IMR-90 (cell line): ENCODE measurements around the gene BRINP3. TPM values are rescaled to one million over a fixed set of nuclear protein-coding genes. Genes with fewer than 3 reads are reported as not detected.

Source experiments
- ATAC-seq: fragments of 200-7000 bp; cut with Tn5 transposase; 2 replicates; pipeline ENCODE4 v1.9.1; 2020; ENCODE audit warnings: low read depth, mild to moderate bottlenecking, moderate library complexity
- BruUV-seq: library from RNA; stranded (reverse); fragments of 400-500 nt; replicated peaks from 2 replicates; lab custom pipeline; 2021; lab: Mats Ljungman, UMichigan
- CTCF ChIA-PET: fragments of 300-600 bp; formaldehyde crosslinking; extraction: SDS; loops from one replicate; lab custom pipeline; 2021; ENCODE audit warnings: antibody characterized with exemption; lab: Yijun Ruan, JAX
- POLR2A ChIA-PET: fragments of 300-600 bp; sonication (Branson Sonifier 250); formaldehyde crosslinking; loops from one replicate; lab custom pipeline; 2022; ENCODE audit warnings: antibody characterized with exemption; ENCODE audit not compliant: unreplicated experiment; lab: Charles Lee
- DNase-seq: peaks from one replicate; pipeline ENCODE4 v3.0.0; 2013
- H2AFZ ChIP-seq: replicated peaks from 2 replicates; pipeline ENCODE3; 2013; ENCODE audit warnings: low read length, mild to moderate bottlenecking; ENCODE audit not compliant: poor library complexity
- H2AK5ac ChIP-seq: 2 replicates; pipeline ENCODE4 v1.6.1; 2013; ENCODE audit warnings: low read depth, low read length, inconsistent platforms
- H2AK9ac ChIP-seq: replicated peaks from 2 replicates; pipeline ENCODE3; 2013; ENCODE audit warnings: mild to moderate bottlenecking, low read depth, low read length, moderate library complexity; ENCODE audit not compliant: poor library complexity
- H2BK120ac ChIP-seq: 2 replicates; pipeline ENCODE4 v1.6.1; 2013; ENCODE audit warnings: low read depth, low read length, inconsistent platforms
- H2BK15ac ChIP-seq: 3 replicates; pipeline ENCODE4 v1.6.1; 2013; ENCODE audit warnings: low read depth, low read length, inconsistent platforms
- H2BK20ac ChIP-seq: 2 replicates; pipeline ENCODE4 v1.6.1; 2013; ENCODE audit warnings: low read depth, mild to moderate bottlenecking, inconsistent platforms, low read length, moderate library complexity
- H2BK5ac ChIP-seq: 2 replicates; pipeline ENCODE4 v1.6.1; 2013; ENCODE audit warnings: mild to moderate bottlenecking, low read depth, low read length, inconsistent platforms; ENCODE audit not compliant: poor library complexity, severe bottlenecking
- H3K14ac ChIP-seq: replicated peaks from 2 replicates; pipeline ENCODE4 v1.6.1; 2013; ENCODE audit warnings: low read depth, low read length, inconsistent platforms
- H3K18ac ChIP-seq: 2 replicates; pipeline ENCODE4 v1.6.1; 2013; ENCODE audit warnings: low read depth, low read length, control low read depth
- H3K23ac ChIP-seq: 2 replicates; pipeline ENCODE4 v1.6.1; 2013; ENCODE audit warnings: low read depth, low read length, inconsistent platforms
- H3K27ac ChIP-seq: 2 replicates; pipeline ENCODE4 v1.5.1; 2013; ENCODE audit warnings: mild to moderate bottlenecking, control low read depth, low read length; ENCODE audit not compliant: insufficient read depth
- H3K27me3 ChIP-seq: 2 replicates; pipeline ENCODE4 v1.6.1; 2013; ENCODE audit warnings: low read length; ENCODE audit not compliant: control insufficient read depth, insufficient read depth
- H3K36me3 ChIP-seq: 2 replicates; pipeline ENCODE4 v1.6.1; 2013; ENCODE audit warnings: low read length, mixed read lengths; ENCODE audit not compliant: control insufficient read depth, insufficient read depth
- H3K4ac ChIP-seq: 2 replicates; pipeline ENCODE4 v1.6.1; 2013; ENCODE audit warnings: low read depth, low read length, inconsistent platforms
- H3K4me1 ChIP-seq: 2 replicates; pipeline ENCODE4 v1.6.1; 2013; ENCODE audit warnings: low read length, mixed read lengths; ENCODE audit not compliant: control insufficient read depth, insufficient read depth
- H3K4me2 ChIP-seq: 2 replicates; pipeline ENCODE4 v1.6.1; 2013; ENCODE audit warnings: low read depth, mild to moderate bottlenecking, control low read depth, low read length, moderate library complexity
- H3K4me3 ChIP-seq: 2 replicates; pipeline ENCODE4 v1.5.1; 2013; ENCODE audit warnings: low read depth, mild to moderate bottlenecking, control low read depth, low read length, moderate library complexity; ENCODE audit not compliant: insufficient read depth
- H3K56ac ChIP-seq: 2 replicates; pipeline ENCODE4 v1.6.1; 2013; ENCODE audit warnings: low read length, inconsistent platforms; ENCODE audit not compliant: insufficient read depth; ENCODE audit errors: extremely low read depth
- H3K79me1 ChIP-seq, 2 experiments: 2 replicates each; pipeline ENCODE4 v1.6.1; 2013; ENCODE audit warnings: low read length in 2 of 2, inconsistent platforms in 1 of 2, low read depth in 1 of 2
- H3K9ac ChIP-seq: 2 replicates; pipeline ENCODE4 v1.6.1; 2013; ENCODE audit warnings: low read depth, low read length, control low read depth
- H3K9me1 ChIP-seq: 2 replicates; pipeline ENCODE4 v1.6.1; 2013; ENCODE audit warnings: low read length, inconsistent platforms; ENCODE audit not compliant: insufficient read depth
- H3K9me3 ChIP-seq: 2 replicates; pipeline ENCODE4 v1.6.1; 2013; ENCODE audit warnings: low read length; ENCODE audit not compliant: control insufficient read depth, insufficient read depth
- H4K20me1 ChIP-seq: 2 replicates; pipeline ENCODE4 v1.6.1; 2013; ENCODE audit warnings: low read length, inconsistent platforms; ENCODE audit not compliant: insufficient read depth
- H4K5ac ChIP-seq: 2 replicates; pipeline ENCODE4 v1.6.1; 2013; ENCODE audit warnings: mild to moderate bottlenecking, low read depth, low read length, control low read depth
- H4K8ac ChIP-seq, 2 experiments: 2 replicates each; pipeline ENCODE4 v1.6.1; 2013; ENCODE audit warnings: low read depth in 2 of 2, low read length in 2 of 2, control low read depth in 1 of 2, inconsistent platforms in 1 of 2
- H4K91ac ChIP-seq: 2 replicates; pipeline ENCODE4 v1.6.1; 2013; ENCODE audit warnings: low read depth, low read length, inconsistent platforms; ENCODE audit not compliant: insufficient read depth
- BHLHE40 ChIP-seq: fragments of 150-350 bp; IDR thresholded peaks from 2 replicates; pipeline ENCODE4 v1.6.1; 2016; ENCODE audit warnings: mild to moderate bottlenecking, low read depth, low read length
- CEBPB ChIP-seq: IDR thresholded peaks from 2 replicates; pipeline ENCODE4 v1.6.1; 2012; ENCODE audit warnings: low read depth, low read length, improper control_type of control experiment
- CHD1 ChIP-seq: IDR thresholded peaks from 2 replicates; pipeline ENCODE4 v1.6.1; 2012; ENCODE audit warnings: low read depth, low read length, improper control_type of control experiment
- FOS ChIP-seq: fragments of 150-350 bp; IDR thresholded peaks from 2 replicates; pipeline ENCODE4 v1.6.1; 2016; ENCODE audit warnings: low read depth, low read length
- MAFK ChIP-seq: IDR thresholded peaks from 2 replicates; pipeline ENCODE4 v1.6.1; 2012; ENCODE audit warnings: low read depth, low read length, improper control_type of control experiment
- MAZ ChIP-seq: IDR thresholded peaks from 2 replicates; pipeline ENCODE4 v1.6.1; 2012; ENCODE audit warnings: low read depth, mild to moderate bottlenecking, low read length, improper control_type of control experiment, moderate library complexity, borderline replicate concordance
- MXI1 ChIP-seq: IDR thresholded peaks from 2 replicates; pipeline ENCODE4 v1.6.1; 2012; ENCODE audit warnings: low read depth, mild to moderate bottlenecking, low read length, moderate library complexity, borderline replicate concordance
- NFE2L2 ChIP-seq: fragments of 150-350 bp; IDR thresholded peaks from 2 replicates; pipeline ENCODE4 v1.6.1; 2016; ENCODE audit warnings: low read depth, mild to moderate bottlenecking, low read length
- POLR2A ChIP-seq: IDR thresholded peaks from 2 replicates; pipeline ENCODE4 v1.6.1; 2012; ENCODE audit warnings: mild to moderate bottlenecking, low read depth, low read length
- RAD21 ChIP-seq: IDR thresholded peaks from 2 replicates; pipeline ENCODE4 v1.6.1; 2012; ENCODE audit warnings: low read length, improper control_type of control experiment
- RCOR1 ChIP-seq: IDR thresholded peaks from 2 replicates; pipeline ENCODE4 v1.6.1; 2012; ENCODE audit warnings: mild to moderate bottlenecking, low read length, improper control_type of control experiment; ENCODE audit not compliant: insufficient replicate concordance
- RFX5 ChIP-seq: IDR thresholded peaks from 2 replicates; pipeline ENCODE4 v1.8.0; 2012; ENCODE audit warnings: low read depth, mild to moderate bottlenecking, low read length, moderate library complexity
- SMC3 ChIP-seq: fragments of 150-350 bp; IDR thresholded peaks from 2 replicates; pipeline ENCODE4 v1.6.1; 2016; ENCODE audit warnings: low read depth, mild to moderate bottlenecking, antibody characterized with exemption, low read length, moderate library complexity
- WGBS, 2 experiments: methylation state at CpG; one replicate each; pipeline versions ENCODE4 v1.1.5 to v1.1.7; 2013; ENCODE audit warnings: missing lambda C conversion rate in 2 of 2; ENCODE audit not compliant: insufficient read length in 1 of 2; ENCODE audit errors: extremely low coverage in 2 of 2; 5-methylcytosine and 5-hydroxymethylcytosine counted together
- dilution Hi-C: fragments of 300-500 bp; cut with HindIII; formaldehyde crosslinking; loops from one replicate; pipeline ENCODE4 v1.14.3; 2018; ENCODE audit warnings: low sequenced_read_pairs; ENCODE audit not compliant: unreplicated experiment
- in situ Hi-C: fragments of 300-500 bp; cut with MboI; formaldehyde crosslinking; loops from 3 replicates; pipeline ENCODE4 v1.14.3; 2019; ENCODE audit warnings: low sequenced_read_pairs, inconsistent platforms, mixed read lengths
- intact Hi-C: fragments of 100-400 bp; cut with micrococcal nuclease; formaldehyde crosslinking; loops from 2 replicates; pipeline ENCODE4 v1.10.0; 2022
- polyA plus RNA-seq, 3 experiments: library from polyadenylated mRNA; depleted of rRNA; stranded (reverse); fragments of >200 nt; gene quantifications; 2 replicates each; pipeline ENCODE4 v1.2.3, GENCODE V29; 2012; ENCODE audit warnings: low replicate concordance in 1 of 3
- total RNA-seq: library from RNA; depleted of rRNA; stranded (reverse); fragments of >200 nt; gene quantifications from 2 replicates; pipeline ENCODE4 v1.2.3, GENCODE V29; 2012
- TF ChIP-seq, protein P1 (sequence below): fragments of 150-350 bp; IDR thresholded peaks from 2 replicates; pipeline ENCODE4 v1.6.1; 2017; ENCODE audit warnings: mild to moderate bottlenecking, antibody characterized with exemption, low read length, low read depth
- TF ChIP-seq, protein P2 (sequence below): conservative IDR thresholded peaks from 2 replicates; pipeline ENCODE4 v1.5.1; 2012; ENCODE audit warnings: mild to moderate bottlenecking, low read depth, low read length, improper control_type of control experiment
- TF ChIP-seq, protein P3 (sequence below): fragments of 150-350 bp; IDR thresholded peaks from 2 replicates; pipeline ENCODE4 v1.6.1; 2016; ENCODE audit warnings: low read depth, mild to moderate bottlenecking, low read length, moderate library complexity, borderline replicate concordance

The BRINP3 gene
- total and polyA plus RNA-seq, 2 of the 4 experiments (the other 2 are of a cell fraction) = 0.15 to 0.36 TPM

DNA sequence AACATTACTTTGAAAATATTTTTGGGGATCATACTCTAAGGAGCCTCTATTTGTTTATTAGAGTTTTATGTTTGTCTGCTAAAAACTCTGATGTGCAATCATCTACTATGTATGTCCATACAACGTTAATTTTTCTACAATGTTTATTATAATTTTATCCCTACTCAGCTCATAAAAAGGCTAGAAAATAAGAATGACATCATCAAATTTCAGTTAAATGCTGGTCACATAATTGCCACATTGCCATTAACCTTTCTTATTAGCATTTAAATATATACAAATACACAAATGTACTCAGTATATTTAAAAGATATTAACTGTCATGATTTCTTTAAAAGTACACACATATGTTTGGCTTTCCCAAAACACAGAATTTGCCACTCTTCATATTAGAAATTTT is 191.6 kb downstream of the BRINP3 start:
- Histone ChIP-seq H3K4me3 (no peak overlapping the region), H4K20me1 (no peaks in the 10 kb centered on the region), H4K5ac (no peak overlapping the region), H4K8ac (no peak overlapping the region), H2AK5ac (no peak overlapping the region), H2AK9ac (no peak overlapping the region), H3K18ac (no peak overlapping the region), H3K79me1 (no peaks in the 10 kb centered on the region), H2BK5ac (no peak overlapping the region), H3K4me2 (no peak overlapping the region), H3K27me3 (no peaks in the 10 kb centered on the region), H3K9me1 (no peaks in the 10 kb centered on the region), H3K14ac (no peak overlapping the region), H2BK120ac (no peak overlapping the region), H3K36me3 (no peaks in the 10 kb centered on the region), H3K27ac (no peak overlapping the region), H3K56ac (no peak overlapping the region), H3K4ac (no peak overlapping the region), H3K23ac (no peak overlapping the region), H3K9ac (no peak overlapping the region), H3K4me1 (no peaks in the 10 kb centered on the region), H2BK15ac (no peak overlapping the region), H3K9me3 (no peaks in the 10 kb centered on the region), H2AFZ (no peak overlapping the region), H2BK20ac (no peak overlapping the region), H4K91ac (no peak overlapping the region)
- in situ Hi-C loops = no loop called here
- ChIA-PET CTCF (no interaction called here), POLR2A (no interaction called here)
- intact Hi-C loops = no loop called here
- TF ChIP-seq RCOR1 = no peak
- TF ChIP-seq MAZ = no peak
- TF ChIP-seq CEBPB = no peak
- TF ChIP-seq RFX5 = no peak
- no peak for TF ChIP-seq MAFK
- no peak for TF ChIP-seq BHLHE40
- no peak for TF ChIP-seq MXI1
- TF ChIP-seq, protein P1, sequence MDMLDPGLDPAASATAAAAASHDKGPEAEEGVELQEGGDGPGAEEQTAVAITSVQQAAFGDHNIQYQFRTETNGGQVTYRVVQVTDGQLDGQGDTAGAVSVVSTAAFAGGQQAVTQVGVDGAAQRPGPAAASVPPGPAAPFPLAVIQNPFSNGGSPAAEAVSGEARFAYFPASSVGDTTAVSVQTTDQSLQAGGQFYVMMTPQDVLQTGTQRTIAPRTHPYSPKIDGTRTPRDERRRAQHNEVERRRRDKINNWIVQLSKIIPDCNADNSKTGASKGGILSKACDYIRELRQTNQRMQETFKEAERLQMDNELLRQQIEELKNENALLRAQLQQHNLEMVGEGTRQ = no peak
- TF ChIP-seq FOS = no peak
- TF ChIP-seq SMC3 = no peak
- TF ChIP-seq RAD21 = no peak
- TF ChIP-seq NFE2L2 = no peak
- TF ChIP-seq, protein P2, sequence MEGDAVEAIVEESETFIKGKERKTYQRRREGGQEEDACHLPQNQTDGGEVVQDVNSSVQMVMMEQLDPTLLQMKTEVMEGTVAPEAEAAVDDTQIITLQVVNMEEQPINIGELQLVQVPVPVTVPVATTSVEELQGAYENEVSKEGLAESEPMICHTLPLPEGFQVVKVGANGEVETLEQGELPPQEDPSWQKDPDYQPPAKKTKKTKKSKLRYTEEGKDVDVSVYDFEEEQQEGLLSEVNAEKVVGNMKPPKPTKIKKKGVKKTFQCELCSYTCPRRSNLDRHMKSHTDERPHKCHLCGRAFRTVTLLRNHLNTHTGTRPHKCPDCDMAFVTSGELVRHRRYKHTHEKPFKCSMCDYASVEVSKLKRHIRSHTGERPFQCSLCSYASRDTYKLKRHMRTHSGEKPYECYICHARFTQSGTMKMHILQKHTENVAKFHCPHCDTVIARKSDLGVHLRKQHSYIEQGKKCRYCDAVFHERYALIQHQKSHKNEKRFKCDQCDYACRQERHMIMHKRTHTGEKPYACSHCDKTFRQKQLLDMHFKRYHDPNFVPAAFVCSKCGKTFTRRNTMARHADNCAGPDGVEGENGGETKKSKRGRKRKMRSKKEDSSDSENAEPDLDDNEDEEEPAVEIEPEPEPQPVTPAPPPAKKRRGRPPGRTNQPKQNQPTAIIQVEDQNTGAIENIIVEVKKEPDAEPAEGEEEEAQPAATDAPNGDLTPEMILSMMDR = no peak
- no peak for TF ChIP-seq POLR2A
- TF ChIP-seq CHD1 = no peak
- TF ChIP-seq, protein P3, sequence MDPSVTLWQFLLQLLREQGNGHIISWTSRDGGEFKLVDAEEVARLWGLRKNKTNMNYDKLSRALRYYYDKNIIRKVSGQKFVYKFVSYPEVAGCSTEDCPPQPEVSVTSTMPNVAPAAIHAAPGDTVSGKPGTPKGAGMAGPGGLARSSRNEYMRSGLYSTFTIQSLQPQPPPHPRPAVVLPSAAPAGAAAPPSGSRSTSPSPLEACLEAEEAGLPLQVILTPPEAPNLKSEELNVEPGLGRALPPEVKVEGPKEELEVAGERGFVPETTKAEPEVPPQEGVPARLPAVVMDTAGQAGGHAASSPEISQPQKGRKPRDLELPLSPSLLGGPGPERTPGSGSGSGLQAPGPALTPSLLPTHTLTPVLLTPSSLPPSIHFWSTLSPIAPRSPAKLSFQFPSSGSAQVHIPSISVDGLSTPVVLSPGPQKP = no peak
- no TSS peak for BruUV-seq
- DNase-seq (no peak), ATAC-seq (no peak)
- WGBS, 2 experiments = no CpG with 5 or more reads among the region's 1 CpG
- dilution Hi-C loops = no loop called here
